GM18507 (cell line): Measurements from ENCODE around the gene CHMP1B.
"Not testable (repeated sequence)": the region's sequence is repeated elsewhere in the genome, so short reads cannot be mapped to it uniquely, and the experiment has no call there.

Experiments
- DNase-seq: peaks from one replicate; pipeline ENCODE4 v3.0.0; 2011; ENCODE audit warnings: low read depth; ENCODE audit not compliant: insufficient read length; ENCODE audit errors: extremely low spot score
- FAIRE-seq: peaks from 2 replicates; lab custom pipeline; 2011; peaks lifted over from hg19 to GRCh38; lab: Jason Lieb, UNC

The CHMP1B gene

DNA sequence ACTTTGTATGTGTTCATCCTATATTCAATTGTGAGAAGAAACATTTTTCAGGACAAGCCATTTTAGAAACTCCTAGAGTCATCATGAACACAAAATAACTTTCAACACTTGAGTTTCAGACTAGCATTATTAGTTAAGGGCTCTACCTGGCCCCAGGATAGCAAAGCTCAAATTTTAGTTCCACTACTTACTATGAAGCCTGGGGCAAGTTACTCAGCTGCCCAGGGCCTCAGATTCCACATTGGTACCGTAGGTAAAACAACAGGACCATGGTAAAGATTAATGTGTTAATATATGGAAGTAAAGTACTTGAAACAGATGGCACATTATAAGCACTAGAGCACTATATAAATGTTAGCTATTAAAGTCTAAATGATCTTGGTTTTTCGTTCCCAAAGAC, 37.5 kb downstream of the CHMP1B start:
- DNase-seq, result no peak
- FAIRE-seq, result no peak

DNA sequence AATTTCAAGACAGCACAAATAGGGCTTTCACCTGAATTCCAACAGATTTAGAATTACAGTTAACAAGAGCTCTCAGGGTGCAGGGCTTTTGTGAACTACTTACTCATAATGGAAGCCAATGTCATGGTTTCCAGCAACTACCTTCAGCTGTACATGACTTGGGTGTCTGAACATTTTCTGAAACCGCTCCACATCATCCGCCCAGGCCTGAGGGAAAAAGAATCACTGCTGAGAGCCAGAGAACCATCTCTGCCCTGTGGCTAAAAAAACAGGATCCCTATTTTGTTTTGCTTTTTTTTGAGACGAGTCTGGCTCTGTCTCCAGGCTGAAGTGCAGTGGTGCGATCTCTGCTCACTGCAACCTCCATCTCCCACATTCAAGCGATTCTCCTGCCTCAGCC, 38.1 kb downstream of the CHMP1B start:
- FAIRE-seq, result no peak

DNA sequence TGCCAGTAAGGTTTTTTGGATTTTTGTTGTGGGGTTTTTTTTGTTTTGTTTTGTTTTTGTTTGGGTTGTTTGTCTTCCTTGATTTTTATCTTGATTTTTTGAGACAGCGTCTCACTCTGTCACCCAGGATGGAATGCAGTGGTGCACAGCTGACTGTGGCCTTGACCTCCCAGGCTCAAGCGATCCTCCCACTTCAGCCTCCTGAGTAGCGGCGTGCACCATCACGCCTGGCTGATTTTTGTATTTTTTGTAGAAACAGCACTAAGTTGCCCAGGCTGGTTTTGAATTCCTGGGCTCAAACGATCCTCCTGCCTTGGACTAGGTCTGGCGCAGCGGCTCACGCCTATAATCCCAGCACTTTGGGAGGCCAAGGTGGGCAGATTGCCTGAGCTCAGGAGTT, 40.5 kb downstream of the CHMP1B start:
- DNase-seq (no peak), FAIRE-seq (no peak)

More for the DNA sequence above, 38.1 kb downstream of the CHMP1B start:
- DNase-seq, result no peak

DNA sequence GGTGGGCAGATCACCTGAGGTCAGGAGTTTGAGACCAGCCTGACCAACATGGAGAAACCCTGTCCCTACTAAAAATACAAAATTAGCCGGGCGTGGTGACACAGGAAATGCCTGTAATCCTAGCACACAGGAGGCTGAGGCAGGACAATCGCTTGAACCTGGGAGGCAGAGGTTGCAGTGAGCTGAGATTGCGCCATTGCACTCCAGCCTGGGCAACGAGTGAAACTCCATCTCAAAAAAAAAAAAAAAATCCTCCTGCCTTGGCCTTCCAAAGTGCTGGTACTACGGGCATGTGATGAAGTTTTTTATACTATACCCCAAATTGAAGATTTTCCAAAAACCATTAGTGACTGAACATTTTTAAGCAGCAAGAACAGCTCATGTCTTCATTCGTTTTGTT, 41.2 kb downstream of the CHMP1B start:
- not testable (repeated sequence) for FAIRE-seq

DNA sequence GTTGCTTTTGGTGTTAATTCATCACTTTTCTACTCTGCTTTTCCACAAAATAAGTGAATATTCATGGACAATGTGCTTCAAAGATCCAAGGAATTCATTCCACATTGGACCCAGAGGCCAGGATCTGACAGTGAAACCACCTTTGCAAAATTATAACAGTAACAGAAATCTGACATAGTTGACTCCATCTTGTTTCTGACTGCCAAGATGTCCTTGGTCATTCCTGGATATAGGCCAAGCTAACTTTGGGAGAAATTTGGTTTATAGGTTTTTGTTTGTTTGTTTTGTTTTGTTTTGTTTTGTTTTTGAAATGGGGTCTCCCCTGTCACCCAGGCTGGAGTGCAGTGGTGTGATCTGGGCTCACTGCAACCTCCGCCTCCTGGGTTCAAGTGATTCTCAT, 46.6 kb downstream of the CHMP1B start:
- no peak for DNase-seq
- FAIRE-seq, result no peak

More for the DNA sequence above, 41.2 kb downstream of the CHMP1B start:
- not testable (repeated sequence) for DNase-seq

DNA sequence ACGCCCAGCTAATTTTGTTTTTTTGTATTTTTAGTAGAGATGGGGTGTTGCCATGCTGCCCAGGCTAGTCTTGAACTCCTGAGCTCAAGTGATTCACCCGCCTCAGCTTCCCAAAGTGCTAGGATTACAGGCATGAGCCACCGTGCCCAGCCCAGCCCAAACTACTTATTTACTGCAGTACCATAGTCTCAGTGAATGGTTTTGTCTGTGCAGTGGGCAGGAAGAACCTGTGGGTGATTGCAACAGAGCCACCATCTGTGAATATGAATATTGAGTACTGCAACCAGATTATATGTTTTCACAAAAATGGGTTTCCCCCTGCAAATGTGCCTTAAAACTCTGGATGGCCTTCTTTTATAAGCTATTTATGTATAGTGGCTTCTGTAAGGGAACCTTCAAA, 47.9 kb downstream of the CHMP1B start:
- FAIRE-seq (no peak), DNase-seq (no peak)

DNA sequence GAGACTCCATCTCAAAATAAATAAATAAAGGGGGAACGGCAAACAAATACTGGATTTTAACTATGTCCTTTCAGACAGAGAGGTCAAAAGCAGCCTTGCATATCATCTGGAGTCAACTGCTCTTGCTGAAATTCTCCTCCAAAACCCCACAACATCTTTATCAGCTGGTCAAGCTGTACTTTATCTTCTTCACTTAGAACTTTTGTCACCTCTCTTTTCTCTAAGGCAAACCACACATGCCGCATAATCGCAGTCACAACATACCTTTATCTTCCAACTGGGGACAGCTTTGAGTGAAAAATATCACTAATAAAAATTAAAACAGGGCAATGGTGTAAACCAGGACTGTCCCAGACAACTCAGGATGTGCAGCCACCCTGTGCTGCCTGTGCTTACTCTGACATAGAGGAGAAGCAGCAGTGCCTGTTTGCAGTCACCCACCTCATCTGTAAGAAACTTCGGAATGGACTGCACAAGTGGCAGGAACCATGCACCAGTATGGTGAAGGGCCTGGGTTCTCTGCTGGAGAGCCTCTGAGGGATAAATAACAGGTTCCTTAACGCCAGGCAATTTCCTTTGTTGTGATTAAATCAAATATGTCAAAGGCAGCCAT, 50.7 kb downstream of the CHMP1B start:
- DNase-seq (no peak), FAIRE-seq (no peak)

DNA sequence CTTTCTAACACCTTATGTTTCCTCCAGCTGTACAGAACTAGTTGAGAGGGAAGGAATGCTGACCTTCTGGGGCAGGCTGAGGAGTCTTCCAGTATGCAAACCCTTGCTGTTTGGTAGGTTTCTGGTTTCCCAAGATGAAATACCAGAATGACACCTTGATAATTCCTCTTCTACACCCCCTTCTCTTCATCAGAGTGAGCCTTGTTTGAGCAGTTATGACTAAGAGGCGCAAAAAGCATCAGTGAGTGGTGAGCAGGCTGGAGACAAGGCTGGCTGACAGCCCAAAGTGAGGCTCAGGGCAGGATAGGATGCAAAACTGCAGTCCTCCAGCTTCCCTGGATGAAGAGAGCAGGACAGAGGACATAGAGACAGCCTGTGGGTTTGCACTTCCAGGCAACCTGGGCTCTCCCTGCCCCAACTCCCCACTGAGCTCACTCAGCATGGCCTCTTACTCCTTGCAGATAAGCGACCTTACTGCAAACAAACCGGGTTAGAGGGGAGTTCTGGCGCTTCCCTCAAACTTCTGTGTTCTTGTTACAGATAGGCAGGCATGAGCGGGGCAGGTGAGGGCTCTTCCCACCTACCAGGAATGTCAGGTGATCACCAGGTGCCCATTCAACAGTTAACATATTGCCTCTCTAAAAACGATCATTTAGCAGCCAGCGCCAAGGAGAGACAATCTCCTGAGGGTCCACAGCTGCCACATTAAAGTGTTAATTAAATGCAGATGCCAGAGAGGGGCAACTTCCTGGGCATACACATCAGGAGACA, 51.5 kb downstream of the CHMP1B start:
- FAIRE-seq (no peak), DNase-seq (no peak)
